Inflammatory macrophage treated with lipopolysaccharide for 1 hour (primary cell): ENCODE data around the gene S100P.
A peak's percentile ranks its signal among the peaks of the same experiment; 100 is the strongest.

ENCODE experiments used
- DNase-seq, 2 donors: peaks; one replicate each; pipeline ENCODE4 v3.0.0-alpha.2; 2020 to 2022

S100P gene

GRCh38 chr4:6727081-6727942 lies 33.6 kb downstream of the S100P start:
- DNase-seq = no peak

GRCh38 chr4:6727943-6728250 lies 34.2 kb downstream of the S100P start:
- no peak for DNase-seq

DNA sequence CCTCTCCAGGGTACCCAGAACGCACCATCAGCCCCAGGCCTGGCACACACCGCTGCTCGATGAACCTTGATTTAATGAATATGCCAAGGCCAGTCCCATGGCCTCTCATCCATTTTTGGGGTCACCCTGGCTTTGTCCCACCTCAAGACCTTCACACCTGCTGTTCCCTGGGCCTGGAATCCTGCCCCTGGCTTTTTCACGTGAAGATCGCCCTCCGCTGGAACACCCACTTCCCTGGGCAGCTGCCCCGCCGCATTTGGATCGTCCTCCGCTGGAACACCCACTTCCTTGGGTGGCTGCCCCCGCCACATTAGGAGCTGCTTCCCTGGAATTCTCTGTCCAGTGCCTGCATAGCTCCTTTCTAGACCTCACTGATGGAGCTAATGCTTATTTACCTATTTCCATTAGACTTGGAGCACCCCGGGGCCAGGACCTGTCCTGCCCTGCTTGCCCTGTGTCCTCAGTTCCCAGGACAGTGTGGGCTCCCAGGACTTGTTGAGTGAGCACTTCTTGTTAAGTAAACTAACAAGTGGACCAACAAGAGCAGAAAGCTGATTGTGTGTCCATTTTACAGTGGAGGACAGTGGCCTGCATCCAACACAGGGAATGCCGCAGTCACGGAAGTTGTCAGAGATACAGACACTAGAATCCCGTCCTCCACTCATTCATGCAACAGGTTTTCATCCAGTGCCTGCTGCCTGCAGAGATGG lies 34.8 kb downstream of the S100P start:
- DNase-seq = no peak

DNA sequence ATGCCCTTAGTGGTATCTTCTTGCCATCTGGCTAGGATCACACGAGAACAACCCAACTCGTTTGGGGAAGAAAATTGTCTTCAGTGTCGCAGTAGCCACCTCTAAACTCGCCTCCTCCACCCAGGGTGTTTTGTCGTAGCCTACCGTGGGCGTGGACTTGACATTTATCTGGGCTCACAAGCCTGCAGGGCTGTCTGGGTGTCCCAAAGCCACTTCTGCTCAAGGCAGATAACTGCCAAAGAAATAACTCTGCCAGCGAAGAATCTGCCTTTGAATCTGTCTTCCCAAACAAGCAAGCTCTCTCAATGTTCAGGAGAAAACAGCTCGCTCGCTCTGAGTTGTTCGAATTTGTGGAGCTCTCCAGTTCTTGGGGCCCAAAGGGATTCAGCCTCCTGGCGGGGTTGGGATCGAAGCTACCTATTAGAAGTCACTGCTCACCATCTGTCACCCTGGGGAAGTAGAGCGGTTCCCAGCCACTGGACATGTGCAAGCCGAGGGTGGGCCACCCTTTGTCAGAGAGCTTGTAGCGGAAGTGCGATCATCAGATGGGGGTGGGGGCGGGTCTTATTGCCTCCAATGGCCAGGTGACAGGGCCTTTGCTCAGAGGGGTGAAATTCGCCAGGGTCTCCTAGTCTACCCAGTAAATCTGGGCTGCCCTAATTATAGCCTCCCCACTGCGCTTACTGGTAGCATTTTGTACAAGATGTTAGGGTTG lies 37.1 kb downstream of the S100P start:
- peak; percentile 56 to 73 for DNase-seq

- DNase-seq = no peak
Observed at GRCh38 chr4:6731318-6731675, 37.6 kb downstream of the S100P start.

GRCh38 chr4:6731780-6732179 lies 38.1 kb downstream of the S100P start:
- no peak for DNase-seq

GRCh38 chr4:6732441-6733357 lies 39.0 kb downstream of the S100P start:
- DNase-seq = peak; percentile 76 to 81

GRCh38 chr4:6733358-6734164 lies 39.9 kb downstream of the S100P start:
- DNase-seq = no peak

GRCh38 chr4:6734165-6734786 lies 40.6 kb downstream of the S100P start:
- peak; percentile 23 to 48 for DNase-seq

DNA sequence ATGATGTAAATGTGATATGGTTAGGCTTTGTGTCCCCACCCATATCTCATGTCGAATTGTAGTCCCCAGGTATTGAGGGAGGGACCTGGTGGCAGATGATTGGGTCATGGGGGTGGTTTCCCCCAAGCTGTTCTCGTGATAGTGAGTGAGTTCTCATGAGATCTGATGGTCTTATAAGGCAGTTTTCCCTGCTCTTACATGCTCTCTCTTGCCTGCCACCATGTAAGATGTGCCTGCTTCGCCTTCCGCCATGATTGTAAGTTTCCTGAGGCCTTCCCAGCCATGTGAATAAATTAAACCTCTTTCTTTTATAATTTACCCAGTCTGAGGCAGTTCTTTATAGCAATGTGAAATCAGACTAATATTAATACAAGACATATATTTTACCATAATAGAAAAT lies 46.2 kb downstream of the S100P start:
- no peak for DNase-seq

DNA sequence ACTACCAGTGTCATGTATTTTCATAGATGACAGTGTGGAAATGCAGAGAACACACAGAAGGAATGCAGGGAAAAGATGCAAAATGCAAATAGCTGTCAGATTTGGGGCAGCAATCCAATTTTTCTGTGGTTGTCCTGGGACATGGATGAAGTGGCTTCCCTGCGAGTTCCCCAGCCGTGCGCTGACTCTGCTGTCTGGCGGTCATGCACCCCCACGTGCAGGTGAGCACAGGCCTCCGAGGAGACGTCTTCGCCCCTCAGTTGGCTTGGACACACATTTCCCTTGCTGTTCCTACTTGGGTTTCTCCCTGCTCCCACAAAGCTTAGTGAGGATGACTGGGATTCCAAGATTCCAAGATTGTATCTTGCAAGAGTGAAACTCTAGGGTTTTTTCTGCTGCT lies 46.7 kb downstream of the S100P start:
- no peak for DNase-seq

DNA sequence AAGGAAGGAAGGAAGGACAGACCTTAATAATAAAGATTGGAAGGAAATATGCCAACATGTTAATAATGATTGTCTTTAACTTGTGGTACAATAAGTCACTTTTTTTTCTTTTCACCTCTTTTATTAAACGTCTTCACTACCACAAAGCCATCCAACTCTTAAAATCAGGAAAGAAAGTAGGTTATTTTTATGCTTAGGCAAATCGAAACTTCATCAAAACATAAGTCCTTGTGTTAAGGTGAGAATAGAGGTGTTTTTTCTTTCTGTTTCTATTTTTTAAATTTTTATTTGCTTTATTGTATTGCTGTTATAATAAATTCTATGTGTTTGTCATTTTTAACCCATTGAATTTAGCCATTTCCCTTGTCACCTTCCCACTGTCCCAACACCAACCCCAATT lies 48.8 kb downstream of the S100P start:
- DNase-seq = no peak

DNA sequence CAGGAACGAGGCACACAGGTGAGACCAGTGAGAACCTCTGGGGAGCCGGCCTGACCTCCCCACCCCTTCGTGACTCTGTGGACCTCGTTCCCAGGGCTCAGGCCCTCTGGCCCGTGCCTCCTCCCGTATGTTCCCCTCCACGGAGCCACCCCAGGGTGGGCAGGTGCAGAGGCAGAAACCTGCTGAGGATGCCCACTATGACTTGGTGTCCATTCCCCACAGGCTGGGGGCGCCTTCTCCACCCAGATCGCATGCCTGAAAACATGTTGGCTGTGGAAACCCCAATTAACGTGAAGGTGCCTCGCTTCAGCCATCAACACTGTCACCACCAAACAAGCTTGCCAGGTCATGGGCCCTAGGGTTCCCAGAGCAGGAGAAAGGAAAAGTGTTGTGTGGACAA lies 49.3 kb downstream of the S100P start:
- no peak for DNase-seq
